ENCODE results near the gene IFFO2.

DNA sequence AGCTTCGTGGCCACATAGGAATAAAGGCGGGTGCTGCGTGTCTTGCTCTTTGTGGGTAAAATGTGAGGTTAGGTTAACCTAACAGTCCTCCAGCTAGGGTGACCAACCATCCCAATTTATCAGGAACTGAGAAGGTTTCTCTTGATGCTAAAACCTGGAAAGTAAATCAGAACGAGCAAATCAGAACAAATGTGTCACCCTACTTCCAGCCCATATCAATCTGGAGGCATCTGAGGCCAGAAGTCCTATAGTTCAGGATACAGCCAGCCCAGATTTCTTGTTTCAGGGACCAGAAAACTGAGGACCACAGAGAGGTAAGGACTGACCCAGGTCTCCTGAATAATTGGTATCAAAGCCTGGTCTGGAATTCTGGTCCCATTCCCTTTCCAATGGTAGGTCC, 3.1 kb upstream of the IFFO2 start:
- TF ChIP-seq, protein P1, sequence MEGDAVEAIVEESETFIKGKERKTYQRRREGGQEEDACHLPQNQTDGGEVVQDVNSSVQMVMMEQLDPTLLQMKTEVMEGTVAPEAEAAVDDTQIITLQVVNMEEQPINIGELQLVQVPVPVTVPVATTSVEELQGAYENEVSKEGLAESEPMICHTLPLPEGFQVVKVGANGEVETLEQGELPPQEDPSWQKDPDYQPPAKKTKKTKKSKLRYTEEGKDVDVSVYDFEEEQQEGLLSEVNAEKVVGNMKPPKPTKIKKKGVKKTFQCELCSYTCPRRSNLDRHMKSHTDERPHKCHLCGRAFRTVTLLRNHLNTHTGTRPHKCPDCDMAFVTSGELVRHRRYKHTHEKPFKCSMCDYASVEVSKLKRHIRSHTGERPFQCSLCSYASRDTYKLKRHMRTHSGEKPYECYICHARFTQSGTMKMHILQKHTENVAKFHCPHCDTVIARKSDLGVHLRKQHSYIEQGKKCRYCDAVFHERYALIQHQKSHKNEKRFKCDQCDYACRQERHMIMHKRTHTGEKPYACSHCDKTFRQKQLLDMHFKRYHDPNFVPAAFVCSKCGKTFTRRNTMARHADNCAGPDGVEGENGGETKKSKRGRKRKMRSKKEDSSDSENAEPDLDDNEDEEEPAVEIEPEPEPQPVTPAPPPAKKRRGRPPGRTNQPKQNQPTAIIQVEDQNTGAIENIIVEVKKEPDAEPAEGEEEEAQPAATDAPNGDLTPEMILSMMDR (IDR thresholded peaks at IDR 0.05), result no peak
- TF ChIP-seq POLR2AphosphoS5 (IDR thresholded peaks at IDR 0.05) (no peak), POLR2A (IDR thresholded peaks at IDR 0.05) (no peak)

All from prostate gland (tissue), 2 donors.